Upper lobe of right lung (tissue), 1 donor: ENCODE data around the gene TESK2. TPM values are rescaled to one million over a fixed set of nuclear protein-coding genes. Genes with fewer than 3 reads are reported as not detected.

Experiments
- ATAC-seq: fragments of 200-7000 bp; cut with Tn5 transposase; one replicate; pipeline ENCODE4 v1.9.1; 2020; ENCODE audit warnings: mild to moderate bottlenecking, moderate library complexity
- DNase-seq: peaks from one replicate; pipeline ENCODE4 v3.0.0-alpha.2; 2020
- H3K27ac ChIP-seq: fragments of 200-600 bp; one replicate; pipeline ENCODE4 v1.8.0; 2022
- H3K27me3 ChIP-seq: fragments of 200-600 bp; one replicate; pipeline ENCODE4 v1.8.0; 2022; ENCODE audit warnings: mild to moderate bottlenecking
- H3K36me3 ChIP-seq: fragments of 200-600 bp; one replicate; pipeline ENCODE4 v1.8.0; 2022
- H3K4me1 ChIP-seq: fragments of 200-600 bp; one replicate; pipeline ENCODE4 v1.8.0; 2022
- H3K4me3 ChIP-seq: fragments of 200-600 bp; one replicate; pipeline ENCODE4 v1.8.0; 2022; ENCODE audit warnings: mild to moderate bottlenecking
- H3K9me3 ChIP-seq: fragments of 200-600 bp; one replicate; pipeline ENCODE4 v1.8.0; 2022
- CTCF ChIP-seq: fragments of 200-600 bp; IDR thresholded peaks from one replicate; pipeline ENCODE4 v1.8.0; 2022; ENCODE audit warnings: antibody characterized with exemption
- intact Hi-C: fragments of 100-400 bp; cut with DNase I; formaldehyde crosslinking; loops from one replicate; pipeline ENCODE4 v1.11.0; 2022
- total RNA-seq: library from RNA; stranded (reverse); fragmentation: NEBNext Ultra II Directional; extraction: Animal tissue kit (Norgen Biotek cat#: 25700); gene quantifications from one replicate; pipeline ENCODE4 v1.2.1, GENCODE V29; 2021
- donor health status: DM: no; HTN: yes; CAD: no; lungs with severe emphysema.

Gene TESK2
- total RNA-seq, 1 donor from 2014 or later: 8.4 TPM

- DNase-seq: no peak
- no peak for TF ChIP-seq CTCF
- H3K27me3 ChIP-seq: no peaks in the 10 kb centered on the region
- no peak for ATAC-seq
- H3K9me3 ChIP-seq: no peaks in the 10 kb centered on the region
- intact Hi-C loops: loop anchor here (5.0 kb wide), 1 partner anchor 281 kb away; no protein-coding TSS in a partner anchor
- H3K27ac ChIP-seq: no peak overlapping the region
- no peak overlapping the region for H3K4me3 ChIP-seq
- no peaks in the 10 kb centered on the region for H3K36me3 ChIP-seq
- peaks cover 2% of the 10 kb centered on the region for H3K4me1 ChIP-seq
Observed at GRCh38 chr1:45297666-45298356, 193.2 kb downstream of the TESK2 start.

Other genes with a start within 250 kb of the TESK2 start
- gene HPDL, start 164.3 kb downstream of the TESK2 start, total RNA-seq: not detected
- 8.2 TPM for gene TOE1, start 151.0 kb downstream of the TESK2 start, total RNA-seq
- gene MUTYH, start 150.7 kb downstream of the TESK2 start, total RNA-seq: 20.3 TPM
- 0.87 TPM for gene CCDC163, start 8.9 kb upstream of the TESK2 start, total RNA-seq
- gene MMACHC, start 9.1 kb upstream of the TESK2 start, total RNA-seq: 6.9 TPM
- gene PRDX1, start 30.7 kb upstream of the TESK2 start, total RNA-seq: 401 TPM
- 167 TPM for gene AKR1A1, start 59.7 kb upstream of the TESK2 start, total RNA-seq
- gene NASP, start 92.9 kb upstream of the TESK2 start, total RNA-seq: 49.8 TPM
- 5.0 TPM for gene CCDC17, start 132.9 kb upstream of the TESK2 start, total RNA-seq
- gene GPBP1L1, start 195.4 kb upstream of the TESK2 start, total RNA-seq: 137 TPM
- 15.5 TPM for gene TMEM69, start 197.0 kb upstream of the TESK2 start, total RNA-seq